NB4 (cell line): ENCODE measurements around the gene PNLIPRP2.

Source experiments
- DNase-seq: peaks from one replicate; pipeline ENCODE4 v3.0.0; 2010; ENCODE audit warnings: low read depth
- H3K4me3 ChIP-seq: one replicate; pipeline ENCODE4 v1.5.1; 2011; ENCODE audit warnings: mild to moderate bottlenecking, low read depth, low read length, moderate library complexity
- CTCF ChIP-seq: IDR thresholded peaks from one replicate; pipeline ENCODE4 v1.5.1; 2012; ENCODE audit warnings: low read depth, low read length
- MAX ChIP-seq: IDR thresholded peaks from 2 replicates; pipeline ENCODE4 v1.6.1; 2011; ENCODE audit warnings: low read depth, low read length
- MYC ChIP-seq: IDR thresholded peaks from 2 replicates; pipeline ENCODE4 v1.6.1; 2011; ENCODE audit warnings: low read depth, low read length
- POLR2A ChIP-seq: IDR thresholded peaks from 2 replicates; pipeline ENCODE4 v1.6.1; 2011; ENCODE audit warnings: mild to moderate bottlenecking; ENCODE audit not compliant: insufficient read length; ENCODE audit errors: extremely low read depth

Gene PNLIPRP2

GRCh38 chr10:116633216-116633600, 12.5 kb downstream of the PNLIPRP2 start:
- no peak overlapping the region for H3K4me3 ChIP-seq
- TF ChIP-seq CTCF (no peak), MAX (no peak), MYC (no peak), POLR2A (no peak)
- DNase-seq, result no peak

DNA sequence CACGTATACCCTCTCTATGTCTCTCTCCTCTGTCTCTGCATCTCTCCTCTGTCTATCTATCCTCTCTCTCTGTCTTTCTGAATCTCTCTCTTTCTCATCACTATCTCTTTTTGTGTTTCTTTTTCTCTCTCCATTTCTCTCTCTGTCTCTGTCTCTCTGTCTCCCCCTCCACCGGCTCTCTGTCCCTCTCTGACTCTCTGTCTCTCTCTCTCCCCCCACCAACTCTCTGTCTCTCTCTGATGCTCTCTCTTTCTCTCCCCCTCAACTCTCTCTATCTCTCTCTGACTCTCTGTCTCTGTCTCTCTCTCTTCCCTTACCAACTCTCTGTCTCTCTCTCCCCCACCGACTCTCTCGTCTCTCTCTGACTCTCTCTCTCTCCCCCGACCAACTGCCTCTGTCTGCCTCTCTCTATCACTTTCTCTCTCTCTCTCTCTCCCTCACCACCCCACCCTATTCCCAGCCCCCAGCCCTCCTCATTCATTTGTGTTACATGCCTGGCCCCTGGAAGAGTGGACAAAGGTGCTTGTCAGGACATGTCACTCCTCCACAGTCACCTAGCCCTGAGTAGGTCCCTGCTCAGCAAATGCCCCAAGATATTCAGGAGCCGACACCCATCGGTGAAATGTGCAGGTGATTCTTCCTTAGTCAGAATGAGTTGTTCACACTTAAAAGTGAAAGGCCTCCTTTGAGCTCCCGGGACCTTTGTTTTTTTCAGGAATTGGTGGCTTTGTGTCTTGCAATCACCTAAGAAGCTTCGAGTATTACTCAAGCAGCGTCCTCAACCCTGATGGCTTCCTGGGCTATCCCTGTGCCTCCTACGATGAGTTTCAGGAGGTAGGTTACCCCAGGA, 13.6 kb downstream of the PNLIPRP2 start:
- no peak for DNase-seq
- H3K4me3 ChIP-seq, result no peak overlapping the region
- TF ChIP-seq MYC, result no peak
- TF ChIP-seq MAX, result no peak
- no peak for TF ChIP-seq CTCF
- no peak for TF ChIP-seq POLR2A

DNA sequence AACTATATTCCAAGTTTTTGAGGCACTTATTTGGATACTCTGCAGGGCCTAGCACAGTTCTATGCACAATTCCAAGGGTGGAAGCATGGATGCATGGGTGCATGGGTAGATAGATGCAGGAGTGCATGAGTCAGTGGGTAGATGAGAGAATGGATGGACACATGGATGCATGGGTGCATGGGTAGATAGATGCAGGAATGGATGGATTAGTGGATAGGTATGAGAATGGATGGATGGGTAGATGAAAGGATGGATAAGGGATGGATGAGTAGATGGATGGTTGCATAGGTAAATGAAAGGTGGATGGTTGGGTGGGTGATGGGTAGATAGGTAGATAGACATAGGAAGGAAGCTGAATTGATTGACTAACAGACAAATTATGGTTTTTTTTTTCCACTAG, 15.6 kb downstream of the PNLIPRP2 start:
- TF ChIP-seq POLR2A, result no peak
- TF ChIP-seq MAX, result no peak
- TF ChIP-seq CTCF, result no peak
- no peak overlapping the region for H3K4me3 ChIP-seq
- DNase-seq, result no peak

DNA sequence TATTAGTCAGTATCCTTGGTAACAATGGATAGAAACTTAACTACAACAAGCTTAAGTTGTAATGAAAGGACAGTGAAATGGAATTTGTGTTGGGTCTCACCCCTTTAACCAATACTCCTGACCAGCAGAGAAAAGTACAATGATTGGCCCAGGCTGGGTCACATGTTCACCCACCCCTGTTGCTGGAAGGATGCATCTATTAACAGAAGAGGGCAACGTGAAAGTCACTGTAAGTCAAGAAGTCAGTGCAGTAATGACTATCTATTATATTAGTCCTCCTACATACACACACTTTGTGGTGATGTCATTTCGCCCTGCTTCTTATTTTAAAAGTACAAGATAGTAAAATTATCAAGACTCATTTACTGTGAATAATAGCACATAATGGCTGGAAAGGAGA, 16.2 kb downstream of the PNLIPRP2 start:
- TF ChIP-seq MAX, result no peak
- H3K4me3 ChIP-seq, result no peak overlapping the region
- DNase-seq, result no peak

DNA sequence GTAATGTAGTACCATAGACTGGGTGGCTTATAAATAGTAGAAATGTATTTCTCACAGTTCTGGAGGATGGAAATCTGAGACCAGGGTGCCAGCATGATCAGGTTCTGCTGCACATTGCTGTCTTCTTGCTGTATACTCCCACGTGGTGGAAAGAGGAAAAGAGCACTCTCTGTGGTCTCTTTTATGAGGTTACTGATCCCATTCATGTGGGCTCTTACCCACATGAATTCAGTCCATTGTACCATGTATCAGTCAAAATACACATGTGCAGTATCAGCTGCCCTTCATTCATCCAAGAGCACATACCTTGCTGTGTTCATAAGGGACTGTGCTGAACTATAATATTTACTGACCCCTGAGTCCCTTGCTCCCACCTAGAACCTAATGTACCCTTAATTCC, 17.1 kb downstream of the PNLIPRP2 start:
- no peak for DNase-seq
- no peak overlapping the region for H3K4me3 ChIP-seq
- TF ChIP-seq POLR2A (no peak), MYC (no peak), MAX (peak; percentile 32; the same call in 1 of the 2 replicates)

DNA sequence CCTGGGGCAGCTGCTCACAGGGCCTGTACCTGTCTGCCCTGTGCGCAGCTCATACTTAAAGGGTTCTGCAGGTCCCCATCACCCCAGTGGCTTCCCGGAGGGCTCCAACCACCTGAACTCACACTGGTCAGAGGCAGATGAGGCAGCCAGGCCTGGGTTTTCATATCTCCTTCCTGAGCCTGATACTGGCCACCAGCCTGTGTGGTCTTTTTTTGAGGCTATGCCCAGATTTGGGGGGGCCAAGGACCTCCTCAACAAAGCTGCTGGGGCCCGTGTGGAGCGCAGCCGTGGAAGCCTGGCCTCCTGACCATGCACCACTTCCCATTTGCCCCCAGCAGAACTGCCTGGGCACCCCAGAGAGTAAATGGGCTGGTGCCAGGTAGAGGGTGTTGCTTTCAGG, 25.7 kb downstream of the PNLIPRP2 start:
- no peak for DNase-seq
- H3K4me3 ChIP-seq, result no peak overlapping the region
- no peak for TF ChIP-seq POLR2A
- TF ChIP-seq CTCF, result no peak
- no peak for TF ChIP-seq MYC
- TF ChIP-seq MAX, result no peak

DNA sequence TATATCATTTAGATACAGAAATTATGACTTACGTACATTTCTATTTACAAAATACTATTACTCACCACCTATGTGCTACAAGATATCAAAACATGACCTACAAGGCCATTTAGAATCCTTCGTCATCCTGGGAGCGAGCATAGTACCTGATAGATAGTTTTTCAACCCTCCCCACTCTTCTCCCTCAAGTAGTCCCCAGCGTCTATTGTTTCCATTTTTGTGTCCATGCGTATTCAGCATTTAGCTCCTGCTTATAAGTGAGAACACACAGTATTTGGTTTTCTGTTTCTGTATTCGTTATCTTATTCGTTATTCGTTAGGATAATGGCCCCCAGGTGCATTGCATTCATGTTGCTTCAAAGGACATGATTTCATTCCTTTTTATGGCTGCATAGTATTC, 28.1 kb downstream of the PNLIPRP2 start:
- TF ChIP-seq MYC, result no peak
- TF ChIP-seq POLR2A, result no peak
- TF ChIP-seq CTCF, result no peak
- no peak for TF ChIP-seq MAX
- no peak overlapping the region for H3K4me3 ChIP-seq
- DNase-seq, result no peak
